A549 (cell line): ENCODE data around the gene SHROOM2. TPM values are rescaled to one million over a fixed set of nuclear protein-coding genes. Genes with fewer than 3 reads are reported as not detected.

Source experiments
- ATAC-seq, 2 experiments: fragments of 200-7000 bp in 1 of 2; fragments of >200 bp in 1 of 2; cut with Nextera tagmentation in 1 of 2; cut with Tn5 transposase in 1 of 2; 3 replicates each; pipeline versions ENCODE4 v1.8.0 to v1.9.1; 2018 to 2020; ENCODE audit warnings: mild to moderate bottlenecking in 1 of 2, moderate library complexity in 1 of 2
- CTCF ChIA-PET: fragments of 300-600 bp; sonication (Branson Sonifier 250); formaldehyde crosslinking; extraction: SDS; loops from one replicate; lab custom pipeline; 2021; ENCODE audit warnings: antibody characterized with exemption, inconsistent platforms; lab: Yijun Ruan, JAX
- POLR2A ChIA-PET: fragments of 350-600 bp; formaldehyde crosslinking; extraction: SDS; loops from one replicate; lab custom pipeline; 2021; ENCODE audit warnings: antibody characterized with exemption, inconsistent platforms; lab: Yijun Ruan, JAX
- DNase-seq, 2 experiments: peaks; one replicate each; pipeline versions ENCODE4 v3.0.0 to v3.0.0-alpha.2; 2011 to 2016; ENCODE audit warnings: low read depth in 1 of 2, low spot score in 1 of 2
- FAIRE-seq: peaks from 2 replicates; lab custom pipeline; 2011; peaks lifted over from hg19 to GRCh38; lab: Jason Lieb, UNC
- H3K27ac ChIP-seq, 2 experiments: fragments of >200 bp; sonication (Bioruptor Twin); formaldehyde crosslinking; 3 replicates each; pipeline ENCODE4 v1.5.1; 2016 to 2017
- H3K4me1 ChIP-seq: fragments of >200 bp; sonication (Bioruptor Twin); formaldehyde crosslinking; 3 replicates; pipeline ENCODE4 v1.6.1; 2016
- H3K4me2 ChIP-seq: fragments of >200 bp; sonication (Bioruptor Twin); formaldehyde crosslinking; 3 replicates; pipeline ENCODE4 v1.6.1; 2016
- H3K4me3 ChIP-seq: fragments of >200 bp; sonication (Bioruptor Twin); formaldehyde crosslinking; 3 replicates; pipeline ENCODE4 v1.5.1; 2016
- H3K9me3 ChIP-seq: fragments of >200 bp; sonication (Bioruptor Twin); formaldehyde crosslinking; 3 replicates; pipeline ENCODE4 v1.6.1; 2016
- CBX2 ChIP-seq: fragments of 200-600 bp; sonication (generic); IDR thresholded peaks from 2 replicates; pipeline ENCODE4 v1.6.1; 2016; ENCODE audit warnings: low read depth, mild to moderate bottlenecking, borderline replicate concordance
- CBX8 ChIP-seq: fragments of 200-600 bp; sonication (generic); IDR thresholded peaks from 2 replicates; pipeline ENCODE4 v1.6.1; 2016
- EHF ChIP-seq: fragments of 250-450 bp; sonication (Bioruptor Pico); IDR thresholded peaks from 2 replicates; pipeline ENCODE4 v1.5.0; 2020; ENCODE audit warnings: mild to moderate bottlenecking
- EHMT2 ChIP-seq: fragments of 200-600 bp; sonication (generic); IDR thresholded peaks from 2 replicates; pipeline ENCODE4 v1.6.1; 2016; ENCODE audit warnings: antibody characterized with exemption, low read depth, mild to moderate bottlenecking, moderate library complexity
- FOSB ChIP-seq: fragments of 250-450 bp; sonication (Bioruptor Pico); IDR thresholded peaks from 2 replicates; pipeline ENCODE4 v1.5.0; 2020; ENCODE audit warnings: mild to moderate bottlenecking, moderate library complexity
- HDAC2 ChIP-seq: fragments of 200-600 bp; sonication (generic); IDR thresholded peaks from 2 replicates; pipeline ENCODE4 v1.6.1; 2016
- HOXB5 ChIP-seq: fragments of 250-450 bp; sonication (Bioruptor Pico); IDR thresholded peaks from 2 replicates; pipeline ENCODE4 v1.5.0; 2020; ENCODE audit warnings: mild to moderate bottlenecking, moderate library complexity
- JUN ChIP-seq, 2 experiments: fragments of >200 bp; sonication (Bioruptor Twin); formaldehyde crosslinking; IDR thresholded peaks; 2 replicates in 1 of 2; 3 replicates in 1 of 2; pipeline ENCODE4 v1.6.1; 2016 to 2017
- MAFK ChIP-seq: fragments of 450-650 bp; IDR thresholded peaks from 2 replicates; pipeline ENCODE4 v1.6.1; 2014; ENCODE audit not compliant: partially characterized antibody
- MAZ ChIP-seq: fragments of 150-350 bp; IDR thresholded peaks from 2 replicates; pipeline ENCODE4 v1.6.1; 2014; ENCODE audit warnings: antibody characterized with exemption, low read depth, low read length, borderline replicate concordance
- MYC ChIP-seq: IDR thresholded peaks from 2 replicates; pipeline ENCODE4 v1.6.1; 2012; ENCODE audit warnings: mild to moderate bottlenecking, inconsistent platforms, low read length, improper control_type of control experiment, borderline replicate concordance
- PHF8 ChIP-seq: fragments of 200-600 bp; sonication (generic); IDR thresholded peaks from 2 replicates; pipeline ENCODE4 v1.6.1; 2016; ENCODE audit warnings: low read depth, mild to moderate bottlenecking, antibody characterized with exemption, moderate library complexity, borderline replicate concordance
- RAD21 ChIP-seq, 2 experiments: fragments of >200 bp in 1 of 2; sonication (Bioruptor Twin) in 1 of 2; formaldehyde crosslinking in 1 of 2; IDR thresholded peaks in 1 of 2; conservative IDR thresholded peaks in 1 of 2; 2 replicates in 1 of 2; 3 replicates in 1 of 2; pipeline ENCODE4 v1.6.1; 2012 to 2018; ENCODE audit warnings: inconsistent platforms in 1 of 2
- SMC3 ChIP-seq: fragments of >200 bp; sonication (Bioruptor Twin); formaldehyde crosslinking; IDR thresholded peaks from 3 replicates; pipeline ENCODE4 v1.6.1; 2018; ENCODE audit warnings: inconsistent platforms
- SREBF2 ChIP-seq: fragments of 450-650 bp; IDR thresholded peaks from 2 replicates; pipeline ENCODE4 v1.6.1; 2014; ENCODE audit warnings: mild to moderate bottlenecking, moderate library complexity
- TP53 ChIP-seq: fragments of 250-450 bp; sonication (Bioruptor Pico); IDR thresholded peaks from 2 replicates; pipeline ENCODE4 v1.5.0; 2021; ENCODE audit warnings: mild to moderate bottlenecking, moderate library complexity
- ZC3H11A ChIP-seq: fragments of 450-650 bp; IDR thresholded peaks from 2 replicates; pipeline ENCODE4 v1.6.1; 2014; ENCODE audit warnings: antibody characterized with exemption, mild to moderate bottlenecking
- ZFP36 ChIP-seq: fragments of 450-650 bp; IDR thresholded peaks from 2 replicates; pipeline ENCODE4 v1.6.1; 2014; ENCODE audit warnings: borderline replicate concordance; ENCODE audit not compliant: partially characterized antibody
- ZSCAN20 ChIP-seq: fragments of 250-450 bp; sonication (Bioruptor Pico); IDR thresholded peaks from 2 replicates; pipeline ENCODE4 v1.8.0; 2022; ENCODE audit warnings: mild to moderate bottlenecking, moderate library complexity
- whole genome bisulfite sequencing: methylation state at CpG from one replicate; pipeline ENCODE4 v1.1.6; 2017; ENCODE audit errors: missing lambda C conversion rate; 5-methylcytosine and 5-hydroxymethylcytosine counted together
- polyA plus RNA-seq, 4 experiments: library from polyadenylated mRNA; depleted of rRNA in 3 of 4; stranded (reverse); fragments of >200 nt; fragmentation: RNase III in 1 of 4; extraction: RNeasy Plus Mini Kit Qiagen cat#74134 plus additional on column Dnase treatment in 1 of 4; gene quantifications; 2 replicates in 3 of 4; 3 replicates in 1 of 4; pipeline ENCODE4 v1.2.3, GENCODE V29; 2011 to 2017
- TF ChIP-seq, protein P1 (sequence below): fragments of 150-350 bp; IDR thresholded peaks from 2 replicates; pipeline ENCODE4 v1.6.1; 2014; ENCODE audit warnings: low read depth, mild to moderate bottlenecking, low read length
- TF ChIP-seq, protein P2 (sequence below): IDR thresholded peaks from 2 replicates; pipeline ENCODE4 v1.6.1; 2012
- TF ChIP-seq, protein P3 (sequence below): fragments of >200 bp; sonication (Bioruptor Twin); formaldehyde crosslinking; IDR thresholded peaks from 3 replicates; pipeline ENCODE4 v1.6.1; 2016
- TF ChIP-seq, protein P4 (sequence below): fragments of 250-450 bp; sonication (Bioruptor Pico); IDR thresholded peaks from 2 replicates; pipeline ENCODE4 v1.5.0; 2020; ENCODE audit warnings: low read depth, mild to moderate bottlenecking, moderate library complexity

SHROOM2 gene
- polyA plus RNA-seq, 2 of the 4 experiments (the other 2 are of a cell fraction), result 0.12 to 0.27 TPM

DNA sequence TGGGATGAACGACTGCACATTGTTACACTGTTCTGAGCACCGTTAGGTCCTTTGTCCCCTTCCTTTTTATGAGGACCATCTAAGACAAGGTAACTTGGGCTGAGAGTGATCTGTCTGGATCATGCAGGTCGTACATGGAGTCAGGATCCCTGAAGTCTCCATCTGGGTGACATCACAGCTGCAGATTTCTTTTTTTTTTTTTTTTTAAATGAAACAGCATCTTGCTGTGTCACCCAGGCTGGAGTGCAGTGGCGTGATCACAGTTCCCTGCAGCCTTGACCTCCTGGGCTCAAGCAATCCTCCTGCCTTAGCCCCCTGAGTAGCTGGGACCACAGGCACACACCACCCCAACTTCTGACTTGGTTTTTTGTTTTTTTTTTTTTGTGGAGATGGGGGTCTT is 16.5 kb downstream of the SHROOM2 start:
- no peak overlapping the region for H3K4me2 ChIP-seq
- no peak overlapping the region for H3K4me3 ChIP-seq
- no peak overlapping the region for H3K27ac ChIP-seq
- H3K9me3 ChIP-seq, result peaks cover 12% of the 10 kb centered on the region; the same call in 2 of the 3 replicates
- no peak for DNase-seq
- ATAC-seq, result no peak
- FAIRE-seq, result no peak
- POLR2A ChIA-PET, result no interaction called here
- TF ChIP-seq HDAC2 (no peak), ZC3H11A (no peak)
- TF ChIP-seq, protein P1, sequence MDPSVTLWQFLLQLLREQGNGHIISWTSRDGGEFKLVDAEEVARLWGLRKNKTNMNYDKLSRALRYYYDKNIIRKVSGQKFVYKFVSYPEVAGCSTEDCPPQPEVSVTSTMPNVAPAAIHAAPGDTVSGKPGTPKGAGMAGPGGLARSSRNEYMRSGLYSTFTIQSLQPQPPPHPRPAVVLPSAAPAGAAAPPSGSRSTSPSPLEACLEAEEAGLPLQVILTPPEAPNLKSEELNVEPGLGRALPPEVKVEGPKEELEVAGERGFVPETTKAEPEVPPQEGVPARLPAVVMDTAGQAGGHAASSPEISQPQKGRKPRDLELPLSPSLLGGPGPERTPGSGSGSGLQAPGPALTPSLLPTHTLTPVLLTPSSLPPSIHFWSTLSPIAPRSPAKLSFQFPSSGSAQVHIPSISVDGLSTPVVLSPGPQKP, result no peak
- TF ChIP-seq, all 56 proteins: peak for 0
- WGBS, result 37% methylated on average over 4 of the region's 4 CpGs
- CTCF ChIA-PET, result interaction anchor here (0.6 kb wide), 1 partner anchor 53 kb away, joined by 3 read pairs; no protein-coding TSS in a partner anchor
- H3K4me1 ChIP-seq, result no peaks in the 10 kb centered on the region

DNA sequence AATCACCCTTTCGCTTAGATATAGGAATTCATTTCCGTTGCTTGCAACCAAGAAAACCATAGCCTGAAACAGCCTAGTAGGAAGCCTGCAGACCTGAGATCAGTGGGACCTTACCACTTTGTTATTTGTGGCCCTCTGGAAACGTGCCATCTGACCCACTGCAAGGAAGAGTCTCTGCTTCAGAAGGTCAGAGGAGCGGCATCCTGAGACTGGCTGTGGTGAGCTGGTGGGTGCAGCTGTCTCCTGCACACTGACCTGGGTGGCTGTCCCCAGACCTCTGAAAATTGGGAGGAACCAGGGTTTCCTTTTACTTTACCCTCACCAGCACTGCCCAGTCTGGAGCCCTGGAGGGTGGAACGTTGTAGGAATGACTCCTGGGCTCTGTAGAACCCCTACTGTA is 18.2 kb downstream of the SHROOM2 start:
- Histone ChIP-seq H3K27ac (no peak overlapping the region), H3K4me2 (no peak overlapping the region), H3K4me3 (no peak overlapping the region), H3K9me3 (peaks cover 12% of the 10 kb centered on the region; the same call in 2 of the 3 replicates), H3K4me1 (no peaks in the 10 kb centered on the region)
- TF ChIP-seq, protein P2, sequence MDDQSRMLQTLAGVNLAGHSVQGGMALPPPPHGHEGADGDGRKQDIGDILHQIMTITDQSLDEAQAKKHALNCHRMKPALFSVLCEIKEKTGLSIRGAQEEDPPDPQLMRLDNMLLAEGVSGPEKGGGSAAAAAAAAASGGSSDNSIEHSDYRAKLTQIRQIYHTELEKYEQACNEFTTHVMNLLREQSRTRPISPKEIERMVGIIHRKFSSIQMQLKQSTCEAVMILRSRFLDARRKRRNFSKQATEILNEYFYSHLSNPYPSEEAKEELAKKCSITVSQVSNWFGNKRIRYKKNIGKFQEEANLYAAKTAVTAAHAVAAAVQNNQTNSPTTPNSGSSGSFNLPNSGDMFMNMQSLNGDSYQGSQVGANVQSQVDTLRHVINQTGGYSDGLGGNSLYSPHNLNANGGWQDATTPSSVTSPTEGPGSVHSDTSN, result no peak
- TF ChIP-seq PHF8 (no peak), ZFP36 (no peak), FOSB (CRISPR knock-in tag) (no peak), SMC3 (no peak), HOXB5 (no peak), JUN (IDR thresholded peaks at IDR 0.05) (no peak), TP53 (CRISPR knock-in tag) (no peak), EHF (CRISPR knock-in tag) (no peak), MAZ (no peak), CBX2 (no peak), EHMT2 (no peak), MYC (no peak)
- TF ChIP-seq, protein P1, result no peak
- ATAC-seq (no peak), DNase-seq (no peak), FAIRE-seq (no peak)
- WGBS, result 57% methylated on average over 5 of the region's 5 CpGs
- ChIA-PET CTCF (no interaction called here), POLR2A (no interaction called here)

DNA sequence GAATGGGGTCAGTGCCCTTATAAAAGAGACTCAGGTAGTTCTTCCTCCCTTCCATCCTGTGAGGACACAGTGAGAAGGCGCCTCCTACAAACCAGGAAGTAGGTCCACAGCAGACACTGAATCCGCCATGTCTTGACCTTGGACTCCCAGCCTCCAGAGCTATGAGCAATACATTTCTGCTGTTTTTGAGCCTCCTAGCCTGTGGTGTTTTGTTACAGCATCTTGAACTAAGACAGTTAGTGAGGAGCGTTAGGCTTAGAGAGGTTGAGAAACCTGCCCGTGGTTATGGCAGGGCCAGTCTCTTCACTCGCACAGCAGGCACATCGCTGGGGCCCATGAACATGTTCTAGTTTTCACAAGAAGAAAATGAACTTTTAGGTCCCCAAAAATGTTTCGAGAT is 19.7 kb downstream of the SHROOM2 start:
- CTCF ChIA-PET, result no interaction called here
- H3K4me3 ChIP-seq, result no peak overlapping the region
- 82% methylated on average over 7 of the region's 7 CpGs for WGBS
- no peak for FAIRE-seq
- POLR2A ChIA-PET, result no interaction called here
- H3K9me3 ChIP-seq, result peaks cover under 1% of the 10 kb centered on the region; the same call in 1 of the 3 replicates
- no peak overlapping the region for H3K27ac ChIP-seq
- H3K4me1 ChIP-seq, result no peaks in the 10 kb centered on the region
- no peak for DNase-seq
- TF ChIP-seq ZSCAN20 (no peak), SREBF2 (no peak), EHMT2 (no peak), CBX8 (no peak), MAFK (no peak), RAD21 (conservative IDR thresholded peaks at IDR 0.05 in 1 of 2, IDR thresholded peaks at IDR 0.05 in 1 of 2) (no peak)
- TF ChIP-seq, protein P3, sequence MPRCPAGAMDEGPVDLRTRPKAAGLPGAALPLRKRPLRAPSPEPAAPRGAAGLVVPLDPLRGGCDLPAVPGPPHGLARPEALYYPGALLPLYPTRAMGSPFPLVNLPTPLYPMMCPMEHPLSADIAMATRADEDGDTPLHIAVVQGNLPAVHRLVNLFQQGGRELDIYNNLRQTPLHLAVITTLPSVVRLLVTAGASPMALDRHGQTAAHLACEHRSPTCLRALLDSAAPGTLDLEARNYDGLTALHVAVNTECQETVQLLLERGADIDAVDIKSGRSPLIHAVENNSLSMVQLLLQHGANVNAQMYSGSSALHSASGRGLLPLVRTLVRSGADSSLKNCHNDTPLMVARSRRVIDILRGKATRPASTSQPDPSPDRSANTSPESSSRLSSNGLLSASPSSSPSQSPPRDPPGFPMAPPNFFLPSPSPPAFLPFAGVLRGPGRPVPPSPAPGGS, result no peak
- TF ChIP-seq, protein P4, sequence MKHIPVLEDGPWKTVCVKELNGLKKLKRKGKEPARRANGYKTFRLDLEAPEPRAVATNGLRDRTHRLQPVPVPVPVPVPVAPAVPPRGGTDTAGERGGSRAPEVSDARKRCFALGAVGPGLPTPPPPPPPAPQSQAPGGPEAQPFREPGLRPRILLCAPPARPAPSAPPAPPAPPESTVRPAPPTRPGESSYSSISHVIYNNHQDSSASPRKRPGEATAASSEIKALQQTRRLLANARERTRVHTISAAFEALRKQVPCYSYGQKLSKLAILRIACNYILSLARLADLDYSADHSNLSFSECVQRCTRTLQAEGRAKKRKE (CRISPR knock-in tag), result no peak
- H3K4me2 ChIP-seq, result no peak overlapping the region
- ATAC-seq, result no peak
